Esophagus (tissue), 2 donors: ENCODE results near the gene CLTA. TPM values are rescaled to one million over a fixed set of nuclear protein-coding genes. Genes with fewer than 3 reads are reported as not detected.
A peak's percentile ranks its signal among the peaks of the same experiment; 100 is the strongest.

Experiments used
- H3K27ac ChIP-seq, 2 donors: one replicate each; pipeline ENCODE4 v1.5.1; 2013; ENCODE audit warnings: low read depth in 2 of 2, mild to moderate bottlenecking in 2 of 2, inconsistent platforms in 1 of 2, low read length in 1 of 2, moderate library complexity in 1 of 2
- H3K27me3 ChIP-seq, 2 donors: one replicate each; pipeline ENCODE4 v1.6.1; 2013; ENCODE audit warnings: low read length in 2 of 2, control low read depth in 1 of 2, mild to moderate bottlenecking in 1 of 2; ENCODE audit not compliant: insufficient read depth in 2 of 2, control insufficient read depth in 1 of 2
- H3K36me3 ChIP-seq, 2 donors: one replicate each; pipeline ENCODE4 v1.6.1; 2013; ENCODE audit warnings: low read length in 1 of 2; ENCODE audit not compliant: control insufficient read depth in 2 of 2, insufficient read depth in 2 of 2
- H3K4me1 ChIP-seq, 2 donors: one replicate each; pipeline ENCODE4 v1.6.1; 2013; ENCODE audit warnings: low read length in 1 of 2; ENCODE audit not compliant: control insufficient read depth in 2 of 2, insufficient read depth in 2 of 2
- H3K4me3 ChIP-seq, 2 donors: one replicate each; pipeline ENCODE4 v1.5.1; 2013; ENCODE audit warnings: low read length in 2 of 2, mild to moderate bottlenecking in 2 of 2, low read depth in 1 of 2, moderate library complexity in 1 of 2
- H3K9me3 ChIP-seq, 2 donors: one replicate each; pipeline ENCODE4 v1.6.1; 2013; ENCODE audit warnings: mild to moderate bottlenecking in 2 of 2, low read depth in 1 of 2, low read length in 1 of 2, moderate library complexity in 1 of 2; ENCODE audit not compliant: control insufficient read depth in 2 of 2, insufficient read depth in 1 of 2
- WGBS, 2 donors: extraction: QIAGEN DNeasy Blood & Tissue Kit; methylation state at CpG; one replicate each; pipeline ENCODE4 v1.1.7; 2013; 5-methylcytosine and 5-hydroxymethylcytosine counted together
- polyA plus RNA-seq, 2 donors: library from polyadenylated mRNA; stranded (reverse); fragments of 200-250 nt; gene quantifications; one replicate each; pipeline ENCODE4 v1.2.3, GENCODE V29; 2013
- donor health status: healthy with polysubstance abuse.
- donor health status: Bipolar disorder and iron deficiency.

The CLTA gene, protein sequence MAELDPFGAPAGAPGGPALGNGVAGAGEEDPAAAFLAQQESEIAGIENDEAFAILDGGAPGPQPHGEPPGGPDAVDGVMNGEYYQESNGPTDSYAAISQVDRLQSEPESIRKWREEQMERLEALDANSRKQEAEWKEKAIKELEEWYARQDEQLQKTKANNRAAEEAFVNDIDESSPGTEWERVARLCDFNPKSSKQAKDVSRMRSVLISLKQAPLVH
- polyA plus RNA-seq, result 100 to 1,000 TPM in 1 of 2 donors, 10 to 100 TPM in 1; 93.2 to 202 TPM

DNA sequence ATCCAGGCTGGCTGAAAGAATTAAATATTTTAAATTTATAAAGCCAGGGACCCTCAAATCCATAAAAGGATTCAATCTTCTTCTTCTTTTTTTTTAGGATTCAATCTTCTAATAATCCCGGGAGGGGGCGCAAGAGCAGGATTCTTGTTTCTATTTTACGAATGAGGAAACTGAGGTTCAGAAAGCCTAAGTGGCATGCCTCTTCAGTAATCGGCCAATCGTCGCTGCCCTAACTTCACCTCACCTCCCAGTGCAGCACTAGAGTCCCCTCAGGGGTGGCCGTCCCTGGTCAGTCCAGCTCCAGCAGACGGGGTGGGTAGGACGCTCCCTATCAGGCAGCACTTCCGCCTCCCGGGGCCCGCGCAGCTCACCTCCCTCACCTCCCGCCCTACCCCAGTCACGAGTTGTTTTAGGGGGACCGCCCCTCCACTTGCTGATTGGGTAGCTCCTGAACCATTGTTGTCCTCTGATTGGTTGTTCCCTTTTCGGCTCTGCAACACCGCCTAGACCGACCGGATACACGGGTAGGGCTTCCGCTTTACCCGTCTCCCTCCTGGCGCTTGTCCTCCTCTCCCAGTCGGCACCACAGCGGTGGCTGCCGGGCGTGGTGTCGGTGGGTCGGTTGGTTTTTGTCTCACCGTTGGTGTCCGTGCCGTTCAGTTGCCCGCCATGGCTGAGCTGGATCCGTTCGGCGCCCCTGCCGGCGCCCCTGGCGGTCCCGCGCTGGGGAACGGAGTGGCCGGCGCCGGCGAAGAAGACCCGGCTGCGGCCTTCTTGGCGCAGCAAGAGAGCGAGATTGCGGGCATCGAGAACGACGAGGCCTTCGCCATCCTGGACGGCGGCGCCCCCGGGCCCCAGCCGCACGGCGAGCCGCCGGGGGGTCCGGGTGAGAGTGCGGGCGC is at the start of gene CLTA:
Gene CLTA (plus strand): TSS at position 534 of the 902 bp plus-strand sequence. CDS start 136 bp downstream, at position 670.
- Histone ChIP-seq H3K9me3 (no peaks in the 10 kb centered on the region), H3K4me3 (peak within 1 kb of the TSS; percentile 83 to 98), H3K27me3 (no peaks in the 10 kb centered on the region), H3K4me1 (peaks cover 4 to 8% of the 10 kb centered on the region in 2 donors), H3K27ac (peak within 1 kb of the TSS; percentile 92 to 98), H3K36me3 (peaks cover 0 to 2% of the 10 kb centered on the region in 2 donors)
- WGBS, 2 donors, result 0% methylated on average over 66 to 68 of the region's 68 CpGs

DNA sequence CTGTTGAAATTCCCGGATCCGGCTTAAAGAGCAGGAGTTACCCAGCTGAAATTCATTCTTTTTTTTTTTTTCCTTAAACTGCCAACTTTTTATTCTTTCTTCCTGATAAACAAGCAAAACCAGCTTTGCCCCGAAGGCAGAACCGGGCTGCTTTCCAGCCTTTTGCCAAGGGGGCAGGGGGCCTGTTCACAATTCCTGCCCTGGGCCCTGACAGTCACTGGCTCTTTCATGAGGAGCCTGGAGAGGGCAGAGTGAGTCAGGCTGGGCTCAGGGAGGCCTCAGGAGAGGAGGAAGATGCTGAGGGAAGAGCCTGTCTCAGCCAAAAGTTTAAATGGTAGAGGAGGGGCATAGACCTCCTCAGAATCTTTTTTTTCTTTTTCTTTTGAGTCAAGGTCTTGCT is 49.4 kb upstream of the CLTA start:
- no peak overlapping the region for H3K4me3 ChIP-seq
- H3K27ac ChIP-seq, result no peak overlapping the region
- WGBS, 2 donors, result 33 to 46% methylated on average over 4 of the region's 4 CpGs
- peaks cover 5 to 22% of the 10 kb centered on the region in 2 donors for H3K4me1 ChIP-seq
- H3K9me3 ChIP-seq, result peaks cover 0 to 6% of the 10 kb centered on the region in 2 donors
- no peaks in the 10 kb centered on the region for H3K36me3 ChIP-seq
- H3K27me3 ChIP-seq, result no peaks in the 10 kb centered on the region

DNA sequence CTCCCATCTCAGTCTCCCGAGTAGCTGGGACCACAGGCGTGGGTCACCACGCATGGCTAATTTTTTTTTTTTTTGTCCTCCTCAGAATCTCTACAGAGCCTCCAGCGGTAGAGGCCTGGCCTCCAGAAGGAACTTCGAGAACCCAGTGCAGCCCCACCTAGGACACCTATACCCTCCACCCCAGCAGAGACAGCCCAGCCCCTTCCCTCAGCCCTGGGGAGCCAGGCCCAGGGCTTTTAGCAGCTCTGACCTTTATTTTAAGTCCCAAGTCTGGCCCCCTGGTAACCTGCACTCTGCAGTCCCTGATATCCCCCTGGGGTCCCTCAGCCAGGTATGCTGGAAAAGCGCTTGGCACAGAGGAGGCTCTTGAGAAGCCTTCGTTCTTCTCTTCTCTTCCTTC is 49.0 kb upstream of the CLTA start:
- Histone ChIP-seq H3K36me3 (no peaks in the 10 kb centered on the region), H3K4me1 (peaks cover 4 to 20% of the 10 kb centered on the region in 2 donors), H3K27me3 (no peaks in the 10 kb centered on the region), H3K27ac (no peak overlapping the region), H3K9me3 (peaks cover 0 to 6% of the 10 kb centered on the region in 2 donors), H3K4me3 (no peak overlapping the region)
- WGBS, 2 donors, result 91% methylated on average over 7 of the region's 7 CpGs

DNA sequence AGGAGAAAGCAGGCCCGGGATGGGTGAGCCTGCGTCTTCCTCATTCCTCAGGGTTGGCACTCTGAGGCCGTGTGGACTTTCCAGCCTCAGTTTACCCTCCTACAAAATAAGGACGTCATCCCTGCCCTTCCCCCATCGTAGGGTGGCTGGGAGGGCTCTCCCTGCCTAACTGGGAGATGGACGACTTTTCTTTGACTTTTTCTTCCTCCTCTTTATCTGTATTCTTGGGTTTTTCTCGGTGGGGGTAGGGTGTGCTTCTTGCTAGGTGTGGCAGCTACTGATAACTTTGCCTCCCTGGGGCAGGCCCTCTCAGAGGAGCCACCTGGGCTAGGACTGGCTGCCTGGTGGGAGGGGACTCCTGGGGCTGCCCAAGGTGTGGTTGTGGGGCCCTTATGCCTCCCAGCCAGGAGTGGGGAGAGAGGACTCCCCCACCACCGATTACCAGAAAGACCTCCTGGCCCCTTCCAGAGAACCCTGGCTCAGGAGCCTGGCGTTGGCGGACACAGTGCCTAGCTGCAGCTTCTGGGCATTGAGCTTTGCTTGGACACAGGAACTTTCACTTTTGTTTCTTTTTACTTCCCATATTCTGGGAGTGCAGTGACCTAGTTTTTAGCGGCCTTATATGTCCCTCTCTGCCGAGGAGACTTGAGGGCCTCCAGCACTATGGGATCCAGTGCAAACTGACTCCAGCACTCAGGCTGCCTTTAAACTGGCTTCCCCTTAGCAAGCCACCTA is 48.0 kb upstream of the CLTA start:
- no peak overlapping the region for H3K4me3 ChIP-seq
- WGBS, 2 donors, result 45 to 52% methylated on average over 12 of the region's 12 CpGs

DNA sequence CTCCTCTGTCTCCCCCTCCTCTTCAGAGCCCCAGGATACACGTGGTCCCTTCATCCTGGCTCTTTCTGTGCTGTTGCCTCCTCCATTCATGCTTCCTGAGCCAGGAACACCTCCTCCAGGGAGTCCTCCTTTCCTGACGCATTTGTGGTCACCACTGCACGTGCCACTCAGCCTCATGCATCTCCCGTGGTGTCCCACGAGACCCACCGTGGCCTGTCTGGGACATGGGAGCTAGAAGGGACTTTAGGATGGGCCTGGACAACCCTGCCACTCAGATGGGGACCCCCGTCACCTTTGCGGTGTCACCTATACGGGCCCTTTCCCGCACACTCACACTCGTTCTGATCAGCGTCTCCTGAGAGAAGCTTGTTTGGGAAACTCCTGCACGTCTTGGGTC is 47.5 kb upstream of the CLTA start:
- Histone ChIP-seq H3K9me3 (peaks cover 0 to 6% of the 10 kb centered on the region in 2 donors), H3K4me1 (peaks cover 4 to 16% of the 10 kb centered on the region in 2 donors), H3K27me3 (no peaks in the 10 kb centered on the region), H3K4me3 (no peak overlapping the region), H3K36me3 (no peaks in the 10 kb centered on the region), H3K27ac (peak overlapping the region; percentile 44 to 86)
- 78 to 82% methylated on average over 13 of the region's 13 CpGs for WGBS, 2 donors

More for the DNA sequence above, 48.0 kb upstream of the CLTA start:
- Histone ChIP-seq H3K27ac (peak overlapping the region; percentile 44 to 86), H3K27me3 (no peaks in the 10 kb centered on the region), H3K4me1 (peaks cover 4 to 17% of the 10 kb centered on the region in 2 donors), H3K36me3 (no peaks in the 10 kb centered on the region), H3K9me3 (peaks cover 0 to 6% of the 10 kb centered on the region in 2 donors)

DNA sequence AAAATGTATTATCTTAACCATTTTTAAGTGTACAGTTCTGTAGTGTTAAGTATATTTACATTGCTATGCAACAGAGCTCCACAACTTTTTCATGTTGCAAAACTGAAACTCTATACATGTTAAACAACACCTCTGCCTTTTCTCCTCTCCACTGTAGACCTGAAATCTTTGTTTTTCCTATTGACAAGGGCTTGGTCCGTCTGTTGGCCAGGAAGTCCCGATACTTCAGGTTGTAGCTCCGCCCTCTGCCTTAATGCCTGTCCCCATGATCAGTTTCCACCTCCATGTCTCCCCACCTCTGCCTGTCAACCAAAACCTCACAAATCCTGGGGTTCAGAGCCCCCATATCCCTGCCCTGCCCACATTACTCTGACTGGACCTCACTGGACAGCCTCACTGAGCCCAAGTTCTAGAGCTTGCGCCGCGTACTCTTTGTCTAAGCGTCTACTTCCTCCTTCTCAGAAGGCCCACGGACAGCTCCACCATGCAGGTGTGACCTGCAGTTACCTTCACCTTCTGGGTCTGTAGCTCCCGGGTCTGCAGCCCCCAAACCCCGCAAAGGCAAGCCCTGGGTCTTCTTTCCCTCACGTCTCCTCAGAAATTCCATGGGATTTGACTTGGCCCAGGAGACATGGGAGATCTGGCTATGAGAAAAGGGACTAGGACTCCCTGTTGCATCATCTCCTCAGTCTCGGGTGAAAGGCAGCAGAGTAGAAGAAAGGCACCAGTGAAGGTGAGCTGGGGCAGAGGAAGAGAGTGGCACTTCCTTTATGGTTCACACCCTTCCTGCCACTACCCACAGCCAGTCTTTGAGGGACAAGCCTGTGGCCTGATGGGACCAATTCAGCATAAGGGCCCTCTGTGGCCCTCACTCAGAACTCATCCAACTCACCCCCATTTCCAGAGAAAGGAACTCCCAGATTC is 46.1 kb upstream of the CLTA start:
- peaks cover 10 to 11% of the 10 kb centered on the region in 2 donors for H3K4me1 ChIP-seq
- H3K36me3 ChIP-seq, result no peaks in the 10 kb centered on the region
- peaks cover 0 to 6% of the 10 kb centered on the region in 2 donors for H3K9me3 ChIP-seq
- H3K4me3 ChIP-seq, result no peak overlapping the region
- H3K27ac ChIP-seq, result no peak overlapping the region
- no peaks in the 10 kb centered on the region for H3K27me3 ChIP-seq
- whole genome bisulfite sequencing, 2 donors, result 76 to 78% methylated on average over 12 of the region's 12 CpGs

DNA sequence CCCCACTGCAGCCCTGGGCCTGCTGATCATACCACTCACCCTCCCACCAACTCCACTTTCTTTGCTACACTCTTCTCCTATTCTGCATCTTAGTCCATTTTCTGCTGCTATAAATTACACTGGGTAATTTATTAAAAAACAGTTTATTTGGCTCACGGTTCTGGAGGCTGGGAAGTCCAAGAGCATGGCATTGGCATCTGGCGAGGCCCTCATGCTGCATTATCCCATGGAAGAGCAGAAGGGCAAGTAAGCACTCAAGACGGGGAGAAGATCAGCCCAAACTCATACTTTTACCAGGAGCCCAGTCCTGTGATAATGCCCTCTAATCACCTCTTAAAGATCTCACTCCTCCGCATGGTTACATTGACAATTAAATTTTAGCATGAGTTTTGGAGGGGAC is 44.8 kb upstream of the CLTA start:
- H3K27me3 ChIP-seq, result no peaks in the 10 kb centered on the region
- H3K9me3 ChIP-seq, result peaks cover 0 to 6% of the 10 kb centered on the region in 2 donors
- H3K27ac ChIP-seq, result no peak overlapping the region
- 89 to 96% methylated on average over 4 of the region's 4 CpGs for WGBS, 2 donors
- H3K4me1 ChIP-seq, result peaks cover 10 to 11% of the 10 kb centered on the region in 2 donors
- H3K4me3 ChIP-seq, result no peak overlapping the region
- no peaks in the 10 kb centered on the region for H3K36me3 ChIP-seq

DNA sequence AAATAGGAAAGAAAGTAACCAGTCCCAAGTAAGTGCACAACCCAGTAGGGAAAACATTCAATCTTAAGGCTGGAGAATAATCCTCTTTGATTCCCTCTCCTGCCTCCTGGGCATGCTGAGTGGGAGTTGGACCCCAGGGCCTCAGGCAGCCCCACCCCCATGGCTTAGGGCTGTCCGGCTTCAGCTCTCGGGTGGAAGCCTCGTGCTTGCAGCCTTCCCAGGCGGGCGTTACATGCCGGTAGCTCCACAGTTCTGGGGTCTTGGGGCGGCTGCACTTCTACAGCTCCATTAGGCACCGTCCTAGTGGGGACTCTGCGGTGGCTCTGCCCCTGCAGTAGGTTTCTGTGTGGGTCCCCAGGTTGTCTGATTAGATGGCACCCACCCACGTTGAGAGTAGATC is 44.1 kb upstream of the CLTA start:
- Histone ChIP-seq H3K27ac (no peak overlapping the region), H3K4me3 (no peak overlapping the region), H3K9me3 (peaks cover 0 to 6% of the 10 kb centered on the region in 2 donors), H3K27me3 (no peaks in the 10 kb centered on the region), H3K36me3 (no peaks in the 10 kb centered on the region), H3K4me1 (peaks cover 10 to 13% of the 10 kb centered on the region in 2 donors)
- 92 to 93% methylated on average over 10 of the region's 10 CpGs for WGBS, 2 donors
